OCI-LY3 (cell line): ENCODE data around the gene EFCAB6.

Experiments
- EZH2phosphoT487 ChIP-seq: fragments of 200-600 bp; shearing (Covaris generic); IDR thresholded peaks from 2 replicates; pipeline ENCODE4 v1.6.1; 2018; ENCODE audit warnings: antibody characterized with exemption, mixed run types, low read depth
- TF ChIP-seq, protein P1 (sequence below): fragments of 200-600, 300-600 bp; sonication (generic); IDR thresholded peaks from 2 replicates; pipeline ENCODE4 v1.5.1; 2014; ENCODE audit warnings: antibody characterized with exemption, low read length, low read depth

- TF ChIP-seq, protein P1, sequence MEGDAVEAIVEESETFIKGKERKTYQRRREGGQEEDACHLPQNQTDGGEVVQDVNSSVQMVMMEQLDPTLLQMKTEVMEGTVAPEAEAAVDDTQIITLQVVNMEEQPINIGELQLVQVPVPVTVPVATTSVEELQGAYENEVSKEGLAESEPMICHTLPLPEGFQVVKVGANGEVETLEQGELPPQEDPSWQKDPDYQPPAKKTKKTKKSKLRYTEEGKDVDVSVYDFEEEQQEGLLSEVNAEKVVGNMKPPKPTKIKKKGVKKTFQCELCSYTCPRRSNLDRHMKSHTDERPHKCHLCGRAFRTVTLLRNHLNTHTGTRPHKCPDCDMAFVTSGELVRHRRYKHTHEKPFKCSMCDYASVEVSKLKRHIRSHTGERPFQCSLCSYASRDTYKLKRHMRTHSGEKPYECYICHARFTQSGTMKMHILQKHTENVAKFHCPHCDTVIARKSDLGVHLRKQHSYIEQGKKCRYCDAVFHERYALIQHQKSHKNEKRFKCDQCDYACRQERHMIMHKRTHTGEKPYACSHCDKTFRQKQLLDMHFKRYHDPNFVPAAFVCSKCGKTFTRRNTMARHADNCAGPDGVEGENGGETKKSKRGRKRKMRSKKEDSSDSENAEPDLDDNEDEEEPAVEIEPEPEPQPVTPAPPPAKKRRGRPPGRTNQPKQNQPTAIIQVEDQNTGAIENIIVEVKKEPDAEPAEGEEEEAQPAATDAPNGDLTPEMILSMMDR: no peak
- TF ChIP-seq EZH2phosphoT487: no peak
Observed at GRCh38 chr22:43627485-43628213, 184.5 kb downstream of the EFCAB6 start.
